Measurements from ENCODE around the gene MRTFA.
"Not testable (repeated sequence)": the region's sequence is repeated elsewhere in the genome, so short reads cannot be mapped to it uniquely, and the experiment has no call there.

The MRTFA gene

DNA sequence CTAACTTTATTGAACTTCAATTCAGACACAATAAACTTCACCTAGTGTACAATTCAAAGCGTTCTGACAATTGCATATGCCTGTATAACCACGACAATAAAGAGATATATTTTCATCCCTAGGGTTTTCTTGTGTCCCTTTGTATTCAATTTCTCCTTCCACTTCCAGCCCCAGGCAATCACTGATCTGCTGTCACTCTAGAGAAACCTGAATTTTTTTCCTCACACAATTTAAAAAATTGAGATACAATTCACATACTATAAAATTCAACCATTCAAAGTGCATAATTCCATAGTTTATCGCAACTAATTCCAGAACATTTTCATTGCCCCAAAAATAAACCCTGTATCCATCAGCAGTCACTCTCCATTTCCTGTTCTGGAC lies 116.6 kb downstream of the MRTFA start:
- Histone ChIP-seq H3K36me3 (ENCODE audit: control insufficient read depth, insufficient read depth, low read length) (no peaks in the 10 kb centered on the region), H3K9ac (ENCODE audit: low read length) (no peak overlapping the region), H3K9me3 (ENCODE audit: control insufficient read depth, low read length) (no peaks in the 10 kb centered on the region), H3K4me1 (ENCODE audit: control insufficient read depth, insufficient read depth, low read length) (peaks cover 13% of the 10 kb centered on the region), H3K4me3 (ENCODE audit: low read length) (no peak overlapping the region), H3K27me3 (ENCODE audit: control insufficient read depth, insufficient read depth, low read length) (no peaks in the 10 kb centered on the region)

DNA sequence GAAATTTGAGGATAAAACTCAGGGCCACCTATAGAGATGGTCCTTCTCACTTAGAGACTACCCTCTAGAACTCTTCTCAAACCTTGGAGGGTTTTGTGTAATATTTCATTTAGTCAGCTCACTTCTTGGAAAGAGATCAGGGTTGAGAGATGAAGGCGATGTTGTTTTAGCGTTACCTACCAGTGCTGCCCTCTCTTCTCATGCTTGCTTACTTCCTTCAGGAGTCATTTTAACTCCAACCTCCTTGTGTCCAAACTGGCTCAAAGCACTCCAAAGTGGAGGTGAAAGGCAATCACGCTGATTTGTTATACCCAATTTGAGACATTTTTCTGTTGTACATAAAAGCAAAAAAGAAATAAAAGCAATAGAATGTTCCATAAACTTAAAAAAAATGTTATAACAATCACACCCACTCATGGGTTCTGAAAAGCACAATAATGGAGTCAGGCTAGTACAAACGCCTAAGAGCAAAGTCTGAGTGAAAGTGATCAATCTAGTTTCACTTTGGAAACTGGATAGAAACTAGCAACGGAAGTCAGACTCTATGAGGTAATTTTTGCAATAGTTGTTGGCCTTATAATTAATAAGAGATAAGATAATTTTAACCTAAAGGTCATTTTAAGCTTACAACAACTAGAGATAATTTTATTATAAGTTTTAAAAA lies 117.1 kb downstream of the MRTFA start:
- H3K36me3 ChIP-seq (ENCODE audit: control insufficient read depth, insufficient read depth, low read length): no peaks in the 10 kb centered on the region
- no peaks in the 10 kb centered on the region for H3K9me3 ChIP-seq (ENCODE audit: control insufficient read depth, low read length)
- H3K4me3 ChIP-seq (ENCODE audit: low read length): no peak overlapping the region
- H3K9ac ChIP-seq (ENCODE audit: low read length): peak overlapping the region; percentile 52
- H3K27me3 ChIP-seq (ENCODE audit: control insufficient read depth, insufficient read depth, low read length): no peaks in the 10 kb centered on the region
- peaks cover 13% of the 10 kb centered on the region for H3K4me1 ChIP-seq (ENCODE audit: control insufficient read depth, insufficient read depth, low read length)

DNA sequence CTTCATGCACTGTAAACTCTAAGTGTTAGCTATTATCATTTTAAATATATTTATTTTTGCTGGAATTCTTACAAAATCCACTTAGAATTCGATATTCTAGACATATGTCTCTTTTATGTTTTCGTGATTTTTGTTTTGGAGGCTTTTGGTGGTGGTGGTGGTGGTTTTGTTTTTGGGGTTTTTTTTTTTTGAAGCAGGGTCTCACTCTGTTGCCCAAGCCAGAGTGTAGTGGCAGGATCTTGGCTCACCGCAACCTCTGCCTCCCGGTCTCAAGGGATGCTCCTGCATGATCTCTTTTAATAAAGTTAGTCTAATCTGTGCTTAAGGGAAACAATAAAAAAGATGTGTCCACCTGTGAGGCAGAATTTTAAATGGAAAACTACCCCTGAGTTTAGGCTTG lies 117.7 kb downstream of the MRTFA start:
- H3K4me3 ChIP-seq (ENCODE audit: low read length): no peak overlapping the region
- peak overlapping the region; percentile 52 for H3K9ac ChIP-seq (ENCODE audit: low read length)
- no peaks in the 10 kb centered on the region for H3K27me3 ChIP-seq (ENCODE audit: control insufficient read depth, insufficient read depth, low read length)
- no peaks in the 10 kb centered on the region for H3K9me3 ChIP-seq (ENCODE audit: control insufficient read depth, low read length)
- H3K4me1 ChIP-seq (ENCODE audit: control insufficient read depth, insufficient read depth, low read length): peaks cover 13% of the 10 kb centered on the region
- H3K36me3 ChIP-seq (ENCODE audit: control insufficient read depth, insufficient read depth, low read length): no peaks in the 10 kb centered on the region

DNA sequence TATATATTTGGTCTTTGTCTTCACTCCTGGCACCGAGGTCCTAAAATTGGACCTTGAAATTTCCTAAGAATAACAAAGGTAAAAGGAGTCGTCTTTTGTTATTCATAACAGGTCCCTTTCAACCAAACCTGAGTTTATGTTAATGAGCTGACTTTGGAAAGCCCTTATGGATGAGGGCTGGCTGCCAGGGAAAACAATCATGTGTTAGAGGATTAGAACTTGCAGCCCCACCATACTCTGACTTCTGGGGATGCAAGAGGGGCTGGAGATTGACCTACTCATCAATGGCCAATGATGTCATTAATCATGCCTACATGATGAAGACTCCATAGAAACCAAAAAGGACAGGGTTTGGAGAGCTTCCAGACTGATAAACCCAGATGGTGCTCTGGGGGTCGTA lies 118.9 kb downstream of the MRTFA start:
- no peaks in the 10 kb centered on the region for H3K27me3 ChIP-seq (ENCODE audit: control insufficient read depth, insufficient read depth, low read length)
- peaks cover 13% of the 10 kb centered on the region for H3K4me1 ChIP-seq (ENCODE audit: control insufficient read depth, insufficient read depth, low read length)
- no peak overlapping the region for H3K4me3 ChIP-seq (ENCODE audit: low read length)
- no peaks in the 10 kb centered on the region for H3K36me3 ChIP-seq (ENCODE audit: control insufficient read depth, insufficient read depth, low read length)
- H3K9me3 ChIP-seq (ENCODE audit: control insufficient read depth, low read length): no peaks in the 10 kb centered on the region
- H3K9ac ChIP-seq (ENCODE audit: low read length): no peak overlapping the region

DNA sequence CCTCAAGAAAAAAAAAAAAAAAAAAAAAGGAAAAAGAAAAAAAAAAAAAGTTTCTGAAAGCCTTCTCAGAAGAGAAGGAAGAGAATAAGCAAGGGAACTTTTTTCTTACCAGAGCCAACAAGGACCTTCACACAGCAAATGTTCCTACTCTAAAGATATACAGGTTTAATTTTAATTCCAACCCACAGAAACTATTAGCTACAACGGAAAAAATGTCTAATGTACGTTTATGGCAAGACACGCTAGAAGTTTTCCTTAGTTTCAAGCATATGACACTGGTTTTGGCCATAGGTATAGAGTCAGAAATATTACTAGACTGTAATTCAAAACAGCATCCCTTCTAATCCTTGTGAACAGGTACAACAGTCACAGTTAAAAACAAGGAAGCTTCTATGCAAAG lies 120.1 kb downstream of the MRTFA start:
- peaks cover 13% of the 10 kb centered on the region for H3K4me1 ChIP-seq (ENCODE audit: control insufficient read depth, insufficient read depth, low read length)
- no peaks in the 10 kb centered on the region for H3K9me3 ChIP-seq (ENCODE audit: control insufficient read depth, low read length)
- no peak overlapping the region for H3K9ac ChIP-seq (ENCODE audit: low read length)
- H3K27me3 ChIP-seq (ENCODE audit: control insufficient read depth, insufficient read depth, low read length): no peaks in the 10 kb centered on the region
- H3K4me3 ChIP-seq (ENCODE audit: low read length): no peak overlapping the region
- H3K36me3 ChIP-seq (ENCODE audit: control insufficient read depth, insufficient read depth, low read length): no peaks in the 10 kb centered on the region

DNA sequence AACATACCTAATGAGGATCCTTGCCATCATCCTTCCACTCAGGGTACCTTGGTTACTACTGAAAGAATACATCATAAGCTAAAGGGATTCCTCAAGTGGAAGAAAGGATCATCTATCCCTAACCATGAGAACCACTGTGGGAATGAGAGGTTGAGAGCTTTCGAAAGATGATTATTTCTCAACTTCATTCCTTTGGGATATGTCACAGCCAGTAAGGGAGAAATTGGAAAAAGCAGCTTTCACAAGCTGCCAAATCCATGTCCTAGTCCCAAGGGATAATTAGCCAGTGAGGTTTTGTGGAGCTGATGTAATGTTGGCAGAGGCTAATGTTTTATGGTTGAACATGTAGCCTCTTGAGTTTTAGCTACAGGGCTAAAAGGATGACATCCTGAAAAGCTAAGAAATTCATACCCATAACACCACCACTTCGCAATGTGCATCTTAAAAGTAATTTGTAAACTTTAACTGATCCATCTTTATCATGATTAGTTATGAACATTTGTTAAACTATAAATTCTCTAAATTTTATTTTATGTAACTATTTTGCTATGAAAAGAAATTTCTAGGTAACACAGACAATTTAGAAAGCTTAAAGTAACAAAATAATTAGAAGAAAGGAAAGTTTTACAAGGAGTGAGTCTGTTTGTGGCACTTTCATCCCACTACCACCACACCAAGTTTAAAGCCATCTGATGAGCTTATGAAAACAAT lies 123.9 kb downstream of the MRTFA start:
- H3K9me3 ChIP-seq (ENCODE audit: control insufficient read depth, low read length): no peaks in the 10 kb centered on the region
- no peak overlapping the region for H3K9ac ChIP-seq (ENCODE audit: low read length)
- H3K27me3 ChIP-seq (ENCODE audit: control insufficient read depth, insufficient read depth, low read length): no peaks in the 10 kb centered on the region
- no peaks in the 10 kb centered on the region for H3K36me3 ChIP-seq (ENCODE audit: control insufficient read depth, insufficient read depth, low read length)
- peaks cover 32% of the 10 kb centered on the region for H3K4me1 ChIP-seq (ENCODE audit: control insufficient read depth, insufficient read depth, low read length)
- no peak overlapping the region for H3K4me3 ChIP-seq (ENCODE audit: low read length)

DNA sequence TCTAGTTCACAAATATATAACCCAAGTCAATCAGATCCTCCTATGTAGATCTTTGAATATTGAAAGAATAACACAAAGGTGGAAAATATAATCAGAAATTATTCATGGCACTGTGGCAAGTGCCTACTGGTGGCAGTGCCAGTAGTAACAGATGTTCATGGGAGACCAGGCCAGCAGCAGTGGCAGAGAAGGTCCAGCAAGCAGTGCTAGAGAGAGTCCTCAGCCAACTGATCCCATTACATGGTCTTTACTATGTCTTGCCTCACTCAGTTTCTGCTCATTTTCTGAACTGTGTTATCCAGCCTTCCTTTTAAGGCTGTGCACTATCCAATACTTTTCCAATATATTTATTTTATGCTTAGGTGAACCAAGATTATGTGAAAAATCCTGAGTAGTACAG lies 124.9 kb downstream of the MRTFA start:
- no peak overlapping the region for H3K4me3 ChIP-seq (ENCODE audit: low read length)
- H3K4me1 ChIP-seq (ENCODE audit: control insufficient read depth, insufficient read depth, low read length): peaks cover 33% of the 10 kb centered on the region
- H3K36me3 ChIP-seq (ENCODE audit: control insufficient read depth, insufficient read depth, low read length): no peaks in the 10 kb centered on the region
- H3K9ac ChIP-seq (ENCODE audit: low read length): no peak overlapping the region
- H3K27me3 ChIP-seq (ENCODE audit: control insufficient read depth, insufficient read depth, low read length): no peaks in the 10 kb centered on the region
- no peaks in the 10 kb centered on the region for H3K9me3 ChIP-seq (ENCODE audit: control insufficient read depth, low read length)

DNA sequence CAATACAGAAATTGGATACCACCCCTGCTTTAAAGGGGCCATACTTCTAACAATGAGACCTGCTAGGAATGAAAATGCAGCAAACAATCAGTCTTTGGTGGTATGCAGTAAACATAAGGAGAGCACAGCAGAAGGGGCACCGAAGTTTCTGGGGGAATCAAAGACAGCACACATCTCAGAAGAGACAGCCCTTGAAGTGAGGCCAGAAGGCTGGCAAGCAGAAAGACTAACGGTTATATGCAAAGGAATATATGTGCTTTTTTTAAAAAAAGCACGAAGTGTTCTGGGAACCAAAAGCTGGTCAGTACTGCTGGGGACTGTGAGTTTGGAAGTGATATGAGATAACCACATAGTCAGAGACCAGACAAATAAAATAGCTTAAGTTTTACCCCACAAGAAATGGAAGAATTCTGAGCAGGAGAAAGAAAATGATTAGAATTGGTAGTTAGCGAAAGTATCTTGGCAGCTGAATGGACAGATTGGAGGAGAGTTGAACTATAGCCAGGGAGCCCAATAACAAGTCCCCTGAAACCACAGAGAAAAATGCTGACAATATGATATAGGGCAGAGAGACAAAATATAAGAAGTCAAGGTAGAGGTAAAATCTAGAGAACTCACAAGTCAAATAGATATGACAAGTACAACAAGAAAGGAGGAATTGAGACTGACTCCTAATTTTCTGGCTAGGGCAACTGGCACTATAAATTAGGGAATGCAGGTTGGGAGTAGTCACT lies 125.7 kb downstream of the MRTFA start:
- peak overlapping the region; percentile 40 for H3K9ac ChIP-seq (ENCODE audit: low read length)
- H3K4me3 ChIP-seq (ENCODE audit: low read length): no peak overlapping the region
- H3K36me3 ChIP-seq (ENCODE audit: control insufficient read depth, insufficient read depth, low read length): no peaks in the 10 kb centered on the region
- H3K9me3 ChIP-seq (ENCODE audit: control insufficient read depth, low read length): no peaks in the 10 kb centered on the region
- no peaks in the 10 kb centered on the region for H3K27me3 ChIP-seq (ENCODE audit: control insufficient read depth, insufficient read depth, low read length)
- peaks cover 38% of the 10 kb centered on the region for H3K4me1 ChIP-seq (ENCODE audit: control insufficient read depth, insufficient read depth, low read length)

DNA sequence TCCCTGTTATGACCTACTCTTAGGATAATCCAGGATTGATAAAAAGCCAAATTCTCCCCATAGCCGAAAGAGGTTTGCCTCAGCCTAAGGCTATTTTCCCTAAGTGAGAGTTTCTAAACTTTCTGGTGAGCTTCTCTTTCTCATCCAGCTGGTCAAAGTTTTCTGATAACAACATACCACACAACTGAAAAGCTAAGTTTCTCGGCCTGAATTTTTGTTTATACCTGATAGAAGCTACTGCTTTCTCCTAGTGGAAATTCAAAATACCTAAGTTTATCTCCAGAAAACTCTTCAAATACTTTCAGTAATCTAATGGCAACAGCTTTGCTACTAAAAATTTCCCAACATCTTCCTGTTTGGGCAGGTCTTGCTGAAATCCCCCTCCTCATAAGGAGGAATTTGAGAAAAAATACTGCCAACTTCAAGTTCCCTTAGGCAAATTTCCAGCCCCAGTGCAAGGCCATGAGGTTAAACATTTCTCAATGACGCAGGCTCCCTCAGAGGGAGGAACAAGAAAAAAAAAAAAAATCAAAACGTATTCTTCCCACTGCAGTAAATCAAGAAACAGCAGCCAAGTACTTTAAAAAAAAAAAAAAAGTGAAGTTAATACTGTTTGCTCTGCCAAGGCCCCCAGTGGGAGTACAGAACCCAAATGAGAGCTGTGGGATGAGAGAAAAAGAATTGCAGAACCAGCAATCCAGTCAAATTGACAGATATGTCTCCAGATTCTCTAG lies 127.0 kb downstream of the MRTFA start:
- H3K9ac ChIP-seq (ENCODE audit: low read length): peak overlapping the region; percentile 25
- H3K4me1 ChIP-seq (ENCODE audit: control insufficient read depth, insufficient read depth, low read length): peaks cover 32% of the 10 kb centered on the region
- H3K36me3 ChIP-seq (ENCODE audit: control insufficient read depth, insufficient read depth, low read length): no peaks in the 10 kb centered on the region
- no peak overlapping the region for H3K4me3 ChIP-seq (ENCODE audit: low read length)
- no peaks in the 10 kb centered on the region for H3K27me3 ChIP-seq (ENCODE audit: control insufficient read depth, insufficient read depth, low read length)
- H3K9me3 ChIP-seq (ENCODE audit: control insufficient read depth, low read length): no peaks in the 10 kb centered on the region

DNA sequence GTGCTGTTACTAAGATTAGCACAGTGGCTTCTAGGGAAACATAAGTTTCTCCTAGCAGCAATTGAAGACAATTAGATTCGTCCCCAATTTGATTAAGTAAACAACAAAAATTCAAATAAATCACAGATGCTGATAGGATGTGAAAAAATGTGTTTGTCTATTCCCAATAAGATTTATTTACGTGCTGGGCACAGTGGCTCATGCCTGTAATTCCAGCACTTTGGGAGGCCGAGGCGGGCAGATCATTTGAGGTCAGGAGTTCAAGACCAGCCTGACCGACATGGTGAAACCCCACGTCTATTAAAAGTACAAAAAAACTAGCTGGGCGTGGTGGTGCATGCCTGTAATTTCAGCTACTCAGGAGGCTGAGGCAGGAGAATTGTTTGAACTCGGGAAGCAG lies 128.5 kb downstream of the MRTFA start:
- not testable (repeated sequence) for H3K9ac ChIP-seq (ENCODE audit: low read length); H3K9me3 ChIP-seq (ENCODE audit: control insufficient read depth, low read length); H3K27me3 ChIP-seq (ENCODE audit: control insufficient read depth, insufficient read depth, low read length); H3K4me3 ChIP-seq (ENCODE audit: low read length); H3K36me3 ChIP-seq (ENCODE audit: control insufficient read depth, insufficient read depth, low read length)
- peaks cover 32% of the 10 kb centered on the region for H3K4me1 ChIP-seq (ENCODE audit: control insufficient read depth, insufficient read depth, low read length)

DNA sequence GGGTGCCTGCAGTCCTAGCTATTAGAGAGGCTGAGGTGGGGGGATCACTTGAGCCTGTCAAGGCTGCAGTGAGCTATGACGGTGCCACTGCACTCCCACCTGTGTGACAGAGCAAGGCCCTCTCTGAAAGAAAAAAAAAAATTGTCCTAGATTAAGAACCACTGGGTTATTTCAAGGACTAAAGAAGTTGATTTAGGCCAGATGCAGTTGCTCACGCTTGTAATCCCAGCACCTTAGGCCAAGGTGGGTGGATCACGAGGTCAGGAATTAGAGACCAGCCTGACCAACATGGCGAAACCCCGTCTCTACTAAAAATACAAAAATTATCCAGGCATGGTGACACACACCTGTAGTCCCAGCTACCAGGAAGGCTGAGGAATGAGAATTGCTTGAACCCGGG lies 129.0 kb downstream of the MRTFA start:
- Histone ChIP-seq H3K4me1 (ENCODE audit: control insufficient read depth, insufficient read depth, low read length) (peaks cover 32% of the 10 kb centered on the region), H3K36me3 (ENCODE audit: control insufficient read depth, insufficient read depth, low read length) (no peaks in the 10 kb centered on the region), H3K27me3 (ENCODE audit: control insufficient read depth, insufficient read depth, low read length) (no peaks in the 10 kb centered on the region), H3K9ac (ENCODE audit: low read length) (no peak overlapping the region), H3K4me3 (ENCODE audit: low read length) (no peak overlapping the region), H3K9me3 (ENCODE audit: control insufficient read depth, low read length) (no peaks in the 10 kb centered on the region)

DNA sequence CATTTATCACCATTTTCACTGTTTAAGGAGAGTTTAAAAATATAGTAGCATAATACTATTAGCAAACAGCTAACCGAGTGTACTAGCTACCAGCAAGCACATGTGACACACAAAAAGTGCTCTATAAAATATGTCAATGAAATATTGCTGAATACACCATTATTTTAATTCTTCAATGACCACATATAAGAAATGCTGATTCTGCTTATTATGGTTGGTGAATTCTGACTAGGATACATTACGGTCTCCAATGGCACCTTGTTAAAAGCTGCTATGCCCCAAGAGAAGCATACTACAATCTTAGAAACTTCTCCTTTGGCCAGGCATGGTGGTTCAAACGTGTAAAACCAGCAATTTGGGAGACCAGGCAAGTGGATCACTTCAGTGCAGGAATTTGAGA lies 129.8 kb downstream of the MRTFA start:
- H3K4me3 ChIP-seq (ENCODE audit: low read length): no peak overlapping the region
- H3K9ac ChIP-seq (ENCODE audit: low read length): no peak overlapping the region
- no peaks in the 10 kb centered on the region for H3K9me3 ChIP-seq (ENCODE audit: control insufficient read depth, low read length)
- no peaks in the 10 kb centered on the region for H3K27me3 ChIP-seq (ENCODE audit: control insufficient read depth, insufficient read depth, low read length)
- H3K4me1 ChIP-seq (ENCODE audit: control insufficient read depth, insufficient read depth, low read length): peaks cover 32% of the 10 kb centered on the region
- no peaks in the 10 kb centered on the region for H3K36me3 ChIP-seq (ENCODE audit: control insufficient read depth, insufficient read depth, low read length)

All from mucosa of stomach (tissue), 1 donor.